GM18526 (cell line): ENCODE measurements around the gene NFIB.

ENCODE experiments used
- POLR2A ChIP-seq: IDR thresholded peaks from 3 replicates; pipeline ENCODE4 v1.6.1; 2011; ENCODE audit not compliant: insufficient read length; ENCODE audit errors: extremely low read depth

NFIB gene

DNA sequence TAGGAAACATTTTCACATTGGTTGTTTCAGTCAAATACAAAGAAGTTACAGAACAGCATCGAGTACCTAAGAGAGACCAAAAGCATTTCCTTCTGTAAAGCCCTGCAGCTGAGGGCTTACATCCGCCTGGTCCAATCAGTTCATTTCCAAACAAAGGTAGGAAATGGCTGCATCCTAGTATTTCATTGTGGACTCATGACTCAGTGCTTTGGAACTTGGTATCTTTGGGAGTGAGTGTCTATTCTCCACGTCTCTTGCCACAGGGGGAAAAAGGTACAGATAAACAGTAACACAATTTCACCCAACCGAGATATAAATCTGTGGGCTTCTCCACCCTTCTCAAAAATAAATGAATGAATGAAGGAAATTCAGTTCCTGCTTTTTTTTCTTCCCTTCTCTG, 75.4 kb downstream of the NFIB start:
- no peak for TF ChIP-seq POLR2A

DNA sequence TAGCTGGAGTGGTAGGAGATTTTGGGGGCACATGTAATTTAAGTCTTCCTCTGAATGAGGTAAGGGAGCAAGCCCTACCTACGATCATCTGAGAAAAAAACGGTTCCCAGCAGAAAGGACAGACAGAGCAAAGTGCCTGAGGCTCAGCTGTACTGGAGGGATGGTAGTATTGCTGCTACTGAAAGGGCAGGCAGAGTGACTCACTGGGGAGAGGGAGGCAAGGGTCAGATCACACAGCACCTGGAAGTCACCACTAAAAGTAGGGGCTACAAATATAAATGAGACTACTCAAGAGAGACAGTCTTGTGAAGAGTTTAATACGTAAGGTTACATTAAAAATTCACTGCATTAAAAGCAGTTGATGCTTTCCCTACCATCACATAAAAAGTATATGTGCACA, 75.9 kb downstream of the NFIB start:
- TF ChIP-seq POLR2A, result no peak

DNA sequence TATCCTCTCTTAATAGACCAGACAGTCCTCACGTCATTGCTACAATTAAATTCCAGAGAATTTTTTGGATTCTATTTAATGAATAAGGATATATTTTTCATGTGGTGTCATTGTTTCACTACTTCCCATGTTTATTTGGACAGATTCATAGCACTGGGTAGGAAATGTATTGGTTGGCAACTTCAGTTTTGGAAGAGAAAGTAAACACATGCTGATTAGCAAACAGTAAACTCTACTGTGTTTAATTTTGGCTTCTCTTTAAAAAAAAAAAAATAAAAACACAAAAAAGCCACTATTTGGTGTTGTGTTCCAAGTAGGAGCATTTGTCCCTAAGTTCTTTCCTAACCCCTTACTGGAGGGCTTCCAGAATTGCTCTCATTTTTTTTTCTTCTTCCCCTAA, 77.3 kb downstream of the NFIB start:
- no peak for TF ChIP-seq POLR2A

DNA sequence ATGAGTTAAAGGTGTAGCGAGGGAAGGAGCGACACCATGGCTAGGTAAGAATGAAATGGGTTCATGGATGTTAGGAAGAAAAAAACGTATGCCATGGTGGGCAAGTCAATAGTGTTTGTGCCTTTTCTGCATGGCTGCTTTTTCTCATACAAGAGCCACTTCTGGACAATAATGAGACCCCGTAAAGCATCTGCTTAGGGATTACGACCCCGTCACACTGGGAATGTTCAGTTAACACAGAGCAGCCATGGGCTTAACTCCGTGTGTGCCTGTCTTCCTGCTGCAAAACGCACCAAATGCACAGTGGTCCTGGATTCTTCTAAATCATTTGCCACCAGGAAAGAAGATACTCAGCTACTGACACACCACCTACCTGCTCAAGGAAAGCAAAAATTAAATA, 81.8 kb downstream of the NFIB start:
- TF ChIP-seq POLR2A, result no peak

DNA sequence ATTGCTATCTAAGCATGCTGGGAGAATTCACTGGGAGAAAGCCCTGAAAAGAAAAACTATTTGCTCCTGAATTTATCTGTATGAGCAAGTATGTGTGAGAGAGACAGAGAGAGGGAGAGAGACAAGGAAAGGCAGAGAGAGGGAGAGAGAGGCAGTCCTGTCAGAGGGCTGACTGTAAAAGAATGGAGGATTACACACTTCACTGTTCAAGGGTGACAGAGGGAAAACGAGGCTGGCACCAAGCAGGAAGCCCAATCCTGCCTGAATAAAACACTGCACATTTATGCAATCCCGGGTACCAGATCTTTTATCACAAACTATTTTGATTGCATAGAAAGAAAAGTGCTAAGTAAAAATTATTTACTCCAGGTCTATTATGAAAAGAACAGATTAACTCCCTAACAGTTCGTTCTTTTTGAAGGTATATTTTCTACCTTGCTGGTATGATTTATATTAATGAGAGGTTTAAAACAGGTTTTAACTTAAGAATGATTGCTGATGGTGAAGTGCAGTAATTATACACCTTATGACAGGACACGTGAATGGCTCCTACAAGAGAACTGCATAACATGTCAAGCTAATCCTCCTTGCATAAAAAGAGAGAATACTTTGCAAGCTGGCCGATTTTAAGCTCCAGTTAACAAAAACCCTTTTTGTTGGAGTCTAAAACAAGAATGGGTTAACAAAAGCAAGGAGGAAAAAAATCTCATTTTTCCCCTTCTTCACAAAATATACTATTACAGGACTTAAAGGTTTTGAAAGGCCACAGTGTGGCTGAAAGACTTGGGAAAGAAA, 82.5 kb downstream of the NFIB start:
- no peak for TF ChIP-seq POLR2A

DNA sequence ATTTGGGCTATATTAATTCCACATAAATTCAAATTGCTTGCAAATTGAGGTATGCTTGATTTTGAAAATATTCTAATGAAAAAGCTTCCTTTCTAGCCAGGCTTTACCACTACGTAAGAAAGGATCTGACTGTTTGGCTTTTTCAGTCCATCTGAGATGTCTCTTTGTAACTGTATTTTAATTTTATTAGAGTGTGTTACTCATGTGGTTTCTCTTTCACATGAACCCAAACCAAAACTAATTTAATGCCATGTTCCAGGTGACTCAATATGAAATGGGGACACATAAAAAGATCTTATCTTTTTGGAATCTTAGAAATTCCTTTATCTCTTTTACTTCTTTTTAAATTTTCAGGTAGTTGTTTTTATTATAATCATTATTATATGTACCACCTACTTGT, 85.3 kb downstream of the NFIB start:
- no peak for TF ChIP-seq POLR2A

DNA sequence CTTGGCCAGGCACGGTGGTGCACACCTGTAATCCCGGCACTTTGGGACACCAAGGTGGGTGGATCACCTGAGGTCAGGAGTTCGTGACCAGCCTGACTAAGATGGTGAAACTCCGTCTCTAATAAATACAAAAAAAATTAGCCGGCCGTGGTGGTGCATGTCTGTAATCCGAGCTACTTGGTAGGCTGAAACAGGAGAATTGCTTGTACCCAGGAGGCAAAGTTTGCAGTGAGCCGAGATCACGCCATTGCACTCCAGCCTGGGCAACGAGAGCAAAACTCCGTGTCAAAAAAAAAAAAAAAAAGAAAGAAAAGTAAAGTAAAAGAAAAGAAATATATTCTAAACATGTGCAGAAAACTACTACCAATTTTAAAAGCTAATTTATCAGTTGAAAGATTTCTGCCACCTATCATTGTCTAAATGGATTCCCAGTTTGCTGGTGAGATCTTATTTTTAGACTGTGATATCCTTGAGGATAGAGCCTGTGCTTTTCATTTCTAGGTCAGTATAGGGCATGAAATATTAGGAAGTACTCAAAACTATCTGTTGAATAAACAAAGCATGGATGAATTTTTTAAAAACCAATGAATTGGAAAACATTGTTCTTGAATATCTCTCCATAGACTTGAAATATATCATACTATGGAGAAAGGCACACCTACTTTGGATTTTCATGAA, 86.9 kb downstream of the NFIB start:
- TF ChIP-seq POLR2A, result no peak

DNA sequence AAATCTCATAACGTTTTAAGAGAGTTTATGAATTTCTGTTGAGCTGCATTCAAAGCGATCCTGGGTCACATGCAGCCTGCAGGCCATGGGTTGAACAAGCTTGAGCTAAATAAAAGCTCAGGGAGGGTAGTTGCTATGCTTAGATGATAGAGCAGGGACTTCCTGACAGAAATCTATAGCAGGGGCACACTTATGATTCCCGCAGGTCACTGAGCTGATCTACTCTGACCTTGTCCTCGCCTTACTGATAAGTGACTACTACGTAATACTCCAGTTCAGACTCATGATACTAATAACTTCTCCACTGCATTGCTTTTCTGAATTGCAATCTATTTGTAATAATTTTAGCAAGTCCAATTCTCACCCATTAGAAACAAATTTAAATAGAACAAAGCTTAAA, 90.9 kb downstream of the NFIB start:
- TF ChIP-seq POLR2A, result no peak

DNA sequence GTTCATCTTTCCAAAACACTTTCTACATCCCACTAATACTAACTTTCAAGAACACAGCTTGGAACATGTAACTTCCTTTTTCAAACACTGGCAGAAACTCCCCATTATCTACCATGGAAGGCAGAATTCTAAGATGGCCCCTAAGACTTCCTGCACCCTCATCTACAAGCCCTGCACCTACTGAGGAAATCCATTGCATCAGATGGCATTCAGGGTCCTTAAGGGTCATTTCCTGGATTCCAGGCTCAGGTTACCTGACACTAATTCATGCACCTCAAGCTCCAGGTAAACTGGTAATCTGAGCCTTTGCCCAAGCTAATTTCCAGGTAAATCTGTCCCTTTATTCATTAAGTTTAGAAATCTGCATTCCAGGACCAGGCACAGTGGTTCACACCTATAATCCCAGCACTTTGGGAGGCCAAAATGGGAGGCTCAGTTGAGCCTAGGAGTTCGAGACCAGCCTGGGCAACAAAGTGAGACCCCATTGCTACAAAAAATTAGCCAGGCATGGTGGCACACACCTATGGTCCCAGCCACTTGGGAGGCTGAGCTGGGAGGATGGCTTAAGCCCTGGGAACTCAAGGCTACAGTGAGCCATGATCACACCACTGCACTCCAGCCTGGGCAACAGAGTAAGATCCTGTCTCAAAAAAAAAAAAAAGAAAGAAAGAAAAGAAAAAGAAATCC, 91.6 kb downstream of the NFIB start:
- no peak for TF ChIP-seq POLR2A

DNA sequence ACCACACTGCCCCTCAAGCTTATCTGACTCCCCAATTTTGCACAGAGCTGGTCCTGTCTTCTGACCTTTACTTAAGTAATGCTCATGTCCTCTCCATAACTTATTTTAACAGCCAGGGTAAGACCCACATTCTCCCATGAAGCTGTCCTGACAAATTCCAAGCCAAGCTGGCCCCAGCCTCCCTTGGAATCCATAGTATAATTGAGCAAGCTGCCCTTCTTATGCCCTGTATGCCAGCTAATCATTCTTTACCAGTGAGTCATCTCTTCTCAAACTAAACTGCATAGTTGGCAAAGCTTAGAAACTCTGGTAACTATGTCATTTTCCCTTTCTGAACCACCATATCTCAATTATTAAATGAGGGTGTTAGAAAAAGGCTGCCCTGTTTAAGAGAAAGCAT, 92.4 kb downstream of the NFIB start:
- no peak for TF ChIP-seq POLR2A

DNA sequence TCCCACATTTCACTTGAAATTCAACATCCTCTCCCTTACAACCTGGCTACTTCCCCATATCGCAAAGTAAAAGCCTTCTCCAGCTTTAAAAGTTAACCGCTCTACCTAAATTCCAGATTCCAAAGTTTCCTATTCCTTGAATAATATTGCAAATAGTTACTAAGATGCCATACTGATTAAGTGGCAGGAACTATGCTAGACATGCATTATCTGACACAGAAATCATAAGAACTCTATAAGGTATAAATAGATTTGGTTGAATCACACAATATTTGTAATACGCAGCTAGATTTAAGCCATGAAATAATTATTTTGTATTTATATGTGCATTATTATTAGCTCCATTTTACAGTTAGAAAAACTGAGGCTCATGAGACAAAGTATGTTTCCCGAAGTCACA, 92.8 kb downstream of the NFIB start:
- no peak for TF ChIP-seq POLR2A

DNA sequence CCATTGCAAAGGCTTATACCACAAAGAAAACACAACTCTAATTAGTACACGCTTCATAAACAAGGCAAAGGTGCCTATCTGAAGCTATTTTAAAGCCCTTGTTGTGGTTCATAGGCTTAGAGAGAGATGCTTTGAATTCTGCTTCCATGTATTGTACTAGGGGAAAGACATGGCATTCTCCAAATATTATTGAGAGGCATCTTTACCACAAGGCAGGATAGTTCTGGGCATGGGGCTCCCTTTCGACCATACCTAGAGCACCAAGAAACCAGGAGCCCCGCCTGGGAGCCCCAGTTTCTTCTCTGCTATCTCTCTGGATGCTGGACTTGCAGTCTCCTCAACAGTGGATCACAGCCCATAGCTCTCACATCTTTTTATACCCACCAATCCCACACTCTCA, 93.7 kb downstream of the NFIB start:
- TF ChIP-seq POLR2A, result no peak

DNA sequence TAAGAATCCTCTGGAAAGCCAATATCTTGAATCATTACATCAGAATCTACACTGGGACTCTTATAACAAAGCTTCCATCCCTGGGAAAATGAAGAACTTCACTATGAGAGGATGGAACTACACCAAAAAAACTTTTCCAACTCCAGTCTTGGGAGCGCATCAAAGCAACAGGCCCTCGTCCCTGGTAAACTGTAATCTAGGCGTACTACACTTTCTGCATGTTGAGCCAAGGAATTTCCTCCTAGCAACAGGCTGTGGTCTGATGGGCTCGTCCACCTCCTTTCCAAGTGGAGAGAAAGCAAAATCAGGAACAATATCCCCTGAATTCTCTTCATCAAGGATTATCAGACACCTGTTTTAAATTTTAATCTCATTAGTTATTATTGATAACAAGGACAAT, 94.1 kb downstream of the NFIB start:
- TF ChIP-seq POLR2A, result no peak

DNA sequence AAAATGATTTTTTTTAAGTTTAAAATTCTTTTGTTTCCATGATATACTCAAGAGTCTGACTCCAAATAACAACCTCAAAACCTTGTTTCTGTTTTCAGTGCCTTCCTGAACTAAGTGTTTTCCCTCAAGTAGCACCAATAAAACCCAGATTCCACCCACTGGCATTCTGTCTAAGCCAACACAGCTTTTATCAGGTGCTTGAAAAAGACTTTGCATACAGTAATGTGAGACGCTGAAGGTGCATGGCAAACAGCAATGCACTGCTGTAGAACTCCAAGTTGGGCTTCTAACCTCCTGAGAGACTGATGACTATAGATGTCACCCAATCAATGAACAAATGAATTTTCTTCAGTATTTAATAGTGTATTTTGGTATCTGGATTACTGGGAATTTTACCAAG, 95.7 kb downstream of the NFIB start:
- TF ChIP-seq POLR2A, result no peak

DNA sequence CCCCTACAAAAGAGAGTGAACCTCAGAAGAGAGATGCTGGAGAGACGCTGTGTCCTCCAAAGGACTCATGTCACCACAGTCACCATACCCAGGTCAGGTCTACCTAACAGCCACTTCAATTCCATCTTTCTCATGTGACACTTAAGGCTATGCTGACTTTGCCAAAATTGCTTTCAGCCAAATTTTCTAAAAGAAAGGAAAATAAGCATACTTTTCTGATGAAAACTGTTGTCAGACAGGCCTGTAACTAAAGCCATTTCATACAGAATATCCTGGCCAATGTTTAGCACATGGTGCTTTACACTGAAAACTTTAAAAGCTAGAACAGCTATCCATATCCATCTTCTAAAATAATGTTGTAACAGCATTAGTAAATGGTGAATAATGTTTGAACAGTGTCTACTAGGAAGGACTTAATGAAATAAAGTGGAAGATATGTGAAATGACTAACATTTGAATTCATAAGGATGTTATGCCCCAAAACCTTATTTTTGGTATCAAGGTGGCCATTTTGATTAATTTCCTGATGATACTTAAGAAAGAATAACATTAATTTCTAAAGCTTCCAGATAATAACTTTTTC, 97.2 kb downstream of the NFIB start:
- no peak for TF ChIP-seq POLR2A

DNA sequence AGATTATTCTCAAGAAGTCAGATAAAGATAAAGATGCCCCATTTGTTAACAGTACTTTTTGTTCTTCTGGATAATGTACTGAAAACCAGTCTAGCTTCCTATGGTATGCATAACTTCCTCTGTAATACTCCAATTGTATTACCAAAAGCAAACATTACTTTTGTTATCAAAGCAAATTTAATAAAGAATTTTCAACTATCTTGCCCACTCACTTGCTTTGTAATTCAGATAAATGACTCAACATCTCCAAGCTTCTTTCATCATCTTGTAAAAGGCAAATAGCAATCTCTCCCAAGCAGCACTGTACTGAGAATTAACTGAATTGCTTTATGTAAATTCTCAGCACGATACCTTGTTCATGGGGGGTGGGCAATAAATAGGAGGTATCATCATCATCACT, 98.3 kb downstream of the NFIB start:
- no peak for TF ChIP-seq POLR2A
